Measurements from ENCODE around the gene HIPK2.

Gene HIPK2

GRCh38 chr7:139525750-139526149, 252.0 kb downstream of the HIPK2 start:
- ATAC-seq: no peak

DNA sequence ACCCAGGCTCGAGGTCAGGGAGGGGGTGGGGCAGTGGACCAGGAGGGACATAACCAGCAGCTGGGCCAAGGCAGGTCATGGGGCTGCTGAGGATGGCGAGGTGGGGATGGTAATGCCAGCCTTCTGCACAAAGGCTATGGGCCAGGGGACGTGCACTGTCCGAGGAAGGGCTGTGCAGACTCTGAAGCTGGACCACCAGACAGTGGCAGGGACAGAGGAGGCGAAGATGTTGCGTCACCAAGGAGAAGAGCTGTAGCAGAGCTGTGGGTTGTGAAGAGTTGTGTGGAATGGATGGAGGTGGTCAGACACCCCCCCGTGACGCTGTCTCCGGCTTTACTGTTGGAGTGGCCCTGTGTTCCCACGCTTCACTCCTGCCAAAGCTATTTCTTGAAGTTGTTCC, 252.6 kb downstream of the HIPK2 start:
- ATAC-seq: no peak

DNA sequence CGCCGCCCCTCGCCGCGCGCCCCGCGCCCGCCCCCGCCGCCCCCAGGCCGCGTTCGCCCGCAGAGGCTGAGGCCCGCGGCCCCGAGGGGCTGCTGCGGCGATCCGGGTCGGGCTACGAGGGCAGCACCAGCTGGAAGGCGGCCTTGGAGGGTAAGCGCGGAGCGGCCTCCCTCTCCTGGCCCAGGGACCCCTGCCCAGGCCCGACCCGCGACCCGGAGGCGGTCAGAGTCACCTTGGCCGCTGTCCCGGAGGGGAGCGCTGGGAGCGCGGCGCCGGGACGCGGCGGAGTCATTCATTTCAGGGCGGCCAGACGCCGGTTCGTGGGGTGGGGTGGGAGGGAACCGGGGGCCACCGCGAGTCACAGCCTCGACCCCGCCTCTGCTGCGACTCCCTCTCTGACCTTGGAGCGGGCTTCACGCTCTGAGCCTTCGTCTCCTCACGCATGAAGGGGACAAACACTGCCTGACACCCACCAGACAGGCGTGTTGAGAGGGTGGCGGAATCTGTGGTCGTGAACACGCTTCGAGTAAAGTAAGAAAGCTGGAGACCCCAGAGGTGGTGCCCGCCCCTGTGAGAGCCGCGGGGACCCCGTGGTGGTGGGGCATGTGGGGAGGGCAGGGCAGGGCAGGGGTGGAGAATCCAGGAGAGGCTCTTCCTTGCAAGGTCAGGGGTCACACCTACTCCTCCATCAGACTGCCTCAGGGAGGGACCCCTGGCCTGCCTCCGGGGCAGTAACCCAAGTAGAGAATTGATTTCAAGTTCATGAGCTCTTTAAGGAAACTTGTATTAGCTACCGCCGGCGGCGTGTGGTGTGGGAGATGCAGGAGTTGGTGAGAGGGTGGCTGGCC, 253.6 kb downstream of the HIPK2 start:
- ATAC-seq: no peak

GRCh38 chr7:139523199-139523941, 254.4 kb downstream of the HIPK2 start, which contains the start of gene CLEC2L:
Gene CLEC2L (plus strand): TSS chr7:139523685. CDS start chr7:139523928, 243 bp downstream.
- ATAC-seq: no peak

- ATAC-seq: no peak
Observed at GRCh38 chr7:139522830-139523198, 255.0 kb downstream of the HIPK2 start.

DNA sequence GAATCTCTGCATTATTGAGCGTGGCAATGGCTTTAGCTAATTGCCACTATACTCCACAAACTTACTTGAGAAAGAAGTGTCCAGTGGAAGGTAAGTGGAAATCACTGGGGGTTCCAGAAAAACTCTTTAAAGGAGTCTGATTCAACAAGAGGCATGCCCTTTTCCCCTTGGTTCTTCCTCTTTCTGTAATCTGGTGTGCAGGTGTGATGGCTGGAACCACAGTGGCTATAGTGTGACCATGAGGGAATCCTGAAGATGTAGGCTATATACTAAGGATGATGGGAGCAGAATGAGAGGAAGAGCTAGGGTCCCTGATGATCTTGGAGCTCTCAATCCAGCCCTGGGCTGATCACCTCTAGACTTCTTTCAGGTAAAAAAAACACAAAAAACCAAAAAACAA, 256.4 kb downstream of the HIPK2 start:
- no peak for ATAC-seq

DNA sequence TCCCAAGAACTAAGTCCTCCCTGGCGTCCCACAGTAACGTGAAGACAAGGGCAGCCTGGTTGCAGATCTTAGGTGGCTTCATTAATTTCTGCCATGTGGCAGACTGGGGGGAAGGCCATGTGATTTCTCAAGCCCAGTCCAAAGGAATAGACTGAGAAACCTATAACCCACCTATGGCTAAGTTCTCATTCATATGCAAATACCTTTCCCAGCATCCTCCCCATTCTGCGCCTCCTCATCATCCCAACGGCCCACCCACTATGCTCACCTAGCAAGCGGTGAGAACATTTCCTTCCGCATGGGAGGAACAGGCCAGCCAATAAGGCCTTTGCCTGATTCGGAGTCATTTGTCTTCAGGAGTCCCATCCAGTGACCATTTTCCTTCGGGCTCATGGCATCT, 262.5 kb downstream of the HIPK2 start:
- no peak for ATAC-seq
